Measurements from ENCODE around the gene ARL8B.
A peak's percentile ranks its signal among the peaks of the same experiment; 100 is the strongest.

The ARL8B gene

DNA sequence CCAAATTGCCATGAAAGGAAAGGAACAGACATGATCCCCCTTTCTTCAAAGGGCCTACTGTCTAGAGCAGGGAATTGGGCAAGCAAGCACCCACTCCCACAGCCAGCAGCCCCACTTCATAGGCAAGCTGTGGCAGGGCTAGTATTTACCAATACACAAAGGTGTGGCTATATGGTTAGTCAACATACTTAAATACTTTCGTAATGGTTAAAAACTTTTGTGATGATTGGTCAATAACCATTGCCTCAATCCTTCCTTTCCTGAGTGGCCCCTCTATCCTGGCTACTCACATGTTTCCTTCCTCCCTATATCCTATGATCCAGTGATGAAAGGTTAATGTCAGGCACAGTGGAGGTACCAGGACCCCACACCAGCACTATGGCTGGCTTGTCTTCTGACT is 30.1 kb upstream of the ARL8B start:
- peak; percentile 24 to 60 for DNase-seq (ENCODE audit: low read depth in 1 of 2, low spot score in 1 of 2)
- TF ChIP-seq, protein P1, sequence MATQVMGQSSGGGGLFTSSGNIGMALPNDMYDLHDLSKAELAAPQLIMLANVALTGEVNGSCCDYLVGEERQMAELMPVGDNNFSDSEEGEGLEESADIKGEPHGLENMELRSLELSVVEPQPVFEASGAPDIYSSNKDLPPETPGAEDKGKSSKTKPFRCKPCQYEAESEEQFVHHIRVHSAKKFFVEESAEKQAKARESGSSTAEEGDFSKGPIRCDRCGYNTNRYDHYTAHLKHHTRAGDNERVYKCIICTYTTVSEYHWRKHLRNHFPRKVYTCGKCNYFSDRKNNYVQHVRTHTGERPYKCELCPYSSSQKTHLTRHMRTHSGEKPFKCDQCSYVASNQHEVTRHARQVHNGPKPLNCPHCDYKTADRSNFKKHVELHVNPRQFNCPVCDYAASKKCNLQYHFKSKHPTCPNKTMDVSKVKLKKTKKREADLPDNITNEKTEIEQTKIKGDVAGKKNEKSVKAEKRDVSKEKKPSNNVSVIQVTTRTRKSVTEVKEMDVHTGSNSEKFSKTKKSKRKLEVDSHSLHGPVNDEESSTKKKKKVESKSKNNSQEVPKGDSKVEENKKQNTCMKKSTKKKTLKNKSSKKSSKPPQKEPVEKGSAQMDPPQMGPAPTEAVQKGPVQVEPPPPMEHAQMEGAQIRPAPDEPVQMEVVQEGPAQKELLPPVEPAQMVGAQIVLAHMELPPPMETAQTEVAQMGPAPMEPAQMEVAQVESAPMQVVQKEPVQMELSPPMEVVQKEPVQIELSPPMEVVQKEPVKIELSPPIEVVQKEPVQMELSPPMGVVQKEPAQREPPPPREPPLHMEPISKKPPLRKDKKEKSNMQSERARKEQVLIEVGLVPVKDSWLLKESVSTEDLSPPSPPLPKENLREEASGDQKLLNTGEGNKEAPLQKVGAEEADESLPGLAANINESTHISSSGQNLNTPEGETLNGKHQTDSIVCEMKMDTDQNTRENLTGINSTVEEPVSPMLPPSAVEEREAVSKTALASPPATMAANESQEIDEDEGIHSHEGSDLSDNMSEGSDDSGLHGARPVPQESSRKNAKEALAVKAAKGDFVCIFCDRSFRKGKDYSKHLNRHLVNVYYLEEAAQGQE (IDR thresholded peaks at IDR 0.05; ENCODE audit: insufficient replicate concordance, low read depth): no peak

DNA sequence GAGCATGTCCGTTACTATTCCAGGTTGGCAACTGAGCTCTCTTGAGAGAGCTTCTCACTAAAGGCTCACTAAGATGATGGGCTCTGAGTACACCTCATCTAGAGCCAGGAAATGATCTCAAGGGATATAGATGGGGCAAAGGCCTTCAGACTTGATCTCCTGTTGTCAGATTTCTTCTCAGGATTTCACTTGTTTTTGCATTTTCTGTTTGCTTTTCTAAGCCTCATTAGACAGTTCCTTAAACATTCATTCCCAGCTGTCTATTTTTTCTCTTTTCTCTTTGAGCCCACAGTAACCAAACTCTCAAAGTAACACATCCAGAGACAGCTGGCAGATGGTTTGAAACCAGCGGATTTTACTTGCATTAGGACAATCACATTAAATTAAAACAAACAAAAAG is 28.4 kb upstream of the ARL8B start:
- Histone ChIP-seq H3K27me3 (ENCODE audit: insufficient read depth, poor library complexity, severe bottlenecking) (no peaks in the 10 kb centered on the region), H3K27ac (replicated peaks) (no peak overlapping the region), H3K4me3 (replicated peaks; ENCODE audit: insufficient read depth, low read length) (no peak overlapping the region)
- no peak for DNase-seq (ENCODE audit: low read depth in 1 of 2, low spot score in 1 of 2)
- TF ChIP-seq SPI1 (IDR thresholded peaks at IDR 0.05; ENCODE audit: borderline replicate concordance, low read depth) (no peak), POLR2AphosphoS5 (IDR thresholded peaks at IDR 0.05; ENCODE audit: low read depth) (no peak)
- TF ChIP-seq, protein P1 (IDR thresholded peaks at IDR 0.05; ENCODE audit: insufficient replicate concordance, low read depth): no peak
- TF ChIP-seq, protein P2, sequence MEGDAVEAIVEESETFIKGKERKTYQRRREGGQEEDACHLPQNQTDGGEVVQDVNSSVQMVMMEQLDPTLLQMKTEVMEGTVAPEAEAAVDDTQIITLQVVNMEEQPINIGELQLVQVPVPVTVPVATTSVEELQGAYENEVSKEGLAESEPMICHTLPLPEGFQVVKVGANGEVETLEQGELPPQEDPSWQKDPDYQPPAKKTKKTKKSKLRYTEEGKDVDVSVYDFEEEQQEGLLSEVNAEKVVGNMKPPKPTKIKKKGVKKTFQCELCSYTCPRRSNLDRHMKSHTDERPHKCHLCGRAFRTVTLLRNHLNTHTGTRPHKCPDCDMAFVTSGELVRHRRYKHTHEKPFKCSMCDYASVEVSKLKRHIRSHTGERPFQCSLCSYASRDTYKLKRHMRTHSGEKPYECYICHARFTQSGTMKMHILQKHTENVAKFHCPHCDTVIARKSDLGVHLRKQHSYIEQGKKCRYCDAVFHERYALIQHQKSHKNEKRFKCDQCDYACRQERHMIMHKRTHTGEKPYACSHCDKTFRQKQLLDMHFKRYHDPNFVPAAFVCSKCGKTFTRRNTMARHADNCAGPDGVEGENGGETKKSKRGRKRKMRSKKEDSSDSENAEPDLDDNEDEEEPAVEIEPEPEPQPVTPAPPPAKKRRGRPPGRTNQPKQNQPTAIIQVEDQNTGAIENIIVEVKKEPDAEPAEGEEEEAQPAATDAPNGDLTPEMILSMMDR (IDR thresholded peaks at IDR 0.05; ENCODE audit: insufficient read depth, low read length): no peak

More for the DNA sequence above, 30.1 kb upstream of the ARL8B start:
- Histone ChIP-seq H3K4me3 (replicated peaks; ENCODE audit: insufficient read depth, low read length) (no peak overlapping the region), H3K27me3 (ENCODE audit: insufficient read depth, poor library complexity, severe bottlenecking) (no peaks in the 10 kb centered on the region), H3K27ac (replicated peaks) (peak overlapping the region; percentile 48)

DNA sequence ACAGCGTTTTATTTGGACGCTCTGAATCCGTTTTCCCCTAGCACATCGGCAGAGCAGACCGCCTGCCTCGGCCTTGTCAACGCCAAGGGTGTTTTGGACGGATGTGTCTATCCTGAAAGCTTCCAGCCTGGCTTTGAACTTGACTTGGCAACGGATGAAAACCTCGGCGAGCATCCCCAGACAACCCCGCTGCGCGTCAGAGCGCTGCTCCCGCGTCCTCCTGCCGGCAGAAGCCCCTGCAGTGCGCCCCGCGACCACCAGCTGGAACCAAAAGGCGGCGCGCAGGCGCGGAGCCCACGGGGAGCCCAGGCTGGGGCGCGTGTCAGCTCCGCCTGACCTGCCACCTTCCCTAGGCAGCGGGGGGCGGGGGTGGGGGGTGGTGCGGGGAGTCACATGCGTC is 26.2 kb upstream of the ARL8B start:
- H3K27me3 ChIP-seq (ENCODE audit: insufficient read depth, poor library complexity, severe bottlenecking): no peaks in the 10 kb centered on the region
- H3K4me3 ChIP-seq (replicated peaks; ENCODE audit: insufficient read depth, low read length): no peak overlapping the region
- no peak for DNase-seq (ENCODE audit: low read depth in 1 of 2, low spot score in 1 of 2)

More for the DNA sequence above, 26.2 kb upstream of the ARL8B start:
- H3K27ac ChIP-seq (replicated peaks): no peak overlapping the region
- TF ChIP-seq, protein P1 (IDR thresholded peaks at IDR 0.05; ENCODE audit: insufficient replicate concordance, low read depth): no peak
- TF ChIP-seq, protein P2 (IDR thresholded peaks at IDR 0.05; ENCODE audit: insufficient read depth, low read length): no peak
- TF ChIP-seq POLR2AphosphoS5 (IDR thresholded peaks at IDR 0.05; ENCODE audit: low read depth) (no peak), SPI1 (IDR thresholded peaks at IDR 0.05; ENCODE audit: borderline replicate concordance, low read depth) (no peak), GABPA (IDR thresholded peaks at IDR 0.05; ENCODE audit: low read depth) (no peak)

All from HL-60 (cell line).